ENCODE data around the gene MEG3.

MEG3 gene

GRCh38 chr14:100834794-100835547, 9.1 kb downstream of the MEG3 start:
- DNase-seq, result no peak

- no peak for DNase-seq
These were observed 9.8 kb downstream of the MEG3 start for GRCh38 chr14:100835548-100836310.

DNA sequence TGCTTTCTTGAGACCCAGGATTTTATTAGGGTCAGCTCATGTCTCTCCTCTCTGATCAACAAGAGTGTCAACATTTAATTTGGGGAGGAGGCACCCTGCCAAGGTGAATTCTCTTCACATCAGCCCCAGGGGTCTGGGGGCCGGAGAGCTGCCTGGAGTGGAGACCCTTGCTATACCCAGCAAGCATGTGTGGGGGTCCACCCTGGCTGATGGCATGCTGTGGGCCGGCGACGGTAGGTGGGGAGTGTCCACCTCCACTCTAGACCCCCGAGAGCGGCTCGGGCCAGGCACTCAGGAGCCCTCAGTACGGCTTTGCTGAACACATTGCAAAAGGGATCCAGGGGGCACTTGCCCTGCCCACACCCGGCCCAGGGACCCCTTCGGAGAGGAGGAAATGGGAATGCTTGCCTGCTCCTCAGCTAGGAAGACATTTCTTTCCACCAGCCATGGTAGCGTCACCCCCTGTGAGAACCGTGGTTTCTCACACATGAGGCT, 10.4 kb downstream of the MEG3 start:
- no peak for DNase-seq

DNA sequence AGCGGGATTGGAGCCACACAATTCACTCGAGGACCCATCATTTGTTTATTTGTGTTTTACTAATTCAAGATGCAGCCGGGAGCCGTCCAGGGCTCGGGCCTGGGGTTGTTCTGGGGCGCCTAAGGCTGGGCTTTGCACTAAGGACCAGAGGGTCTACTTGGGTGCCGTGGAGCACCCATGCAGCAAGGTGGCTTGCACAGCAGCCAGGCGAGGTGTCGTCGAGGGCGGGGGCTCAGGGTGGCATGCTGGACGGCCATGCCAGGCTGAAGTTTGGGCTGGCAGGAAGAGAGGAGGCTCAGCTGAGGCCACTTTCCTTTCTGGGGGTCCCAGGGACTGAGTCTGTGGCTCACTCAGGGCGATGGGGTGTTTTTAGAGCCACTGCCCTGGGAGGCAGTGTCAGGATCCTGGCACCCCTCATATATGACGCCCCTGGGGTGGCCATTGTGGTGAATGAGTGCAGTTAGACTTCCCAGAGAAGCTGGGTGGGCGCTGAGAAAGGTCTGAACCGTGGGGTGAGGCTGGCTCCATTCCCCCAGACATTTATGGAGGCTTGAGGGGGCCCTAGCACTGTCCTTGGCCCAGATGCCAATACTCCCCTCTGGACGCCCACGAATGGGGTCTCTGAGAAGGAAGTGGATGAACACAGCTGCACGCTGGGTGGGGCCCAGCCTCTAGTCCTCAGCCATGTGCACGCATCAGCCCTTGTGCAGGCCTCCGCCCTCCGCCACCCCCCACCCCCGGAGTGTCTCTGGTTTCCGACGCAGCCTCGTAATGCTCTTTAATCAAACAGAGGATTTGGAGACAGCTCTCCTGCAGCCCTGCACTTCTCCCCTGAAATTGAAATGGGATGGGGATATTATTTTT, 11.3 kb downstream of the MEG3 start:
- no peak for DNase-seq

- no peak for DNase-seq
These were observed 12.0 kb downstream of the MEG3 start for GRCh38 chr14:100837805-100838350.

GRCh38 chr14:100838493-100839314, 12.8 kb downstream of the MEG3 start:
- DNase-seq, result no peak

DNA sequence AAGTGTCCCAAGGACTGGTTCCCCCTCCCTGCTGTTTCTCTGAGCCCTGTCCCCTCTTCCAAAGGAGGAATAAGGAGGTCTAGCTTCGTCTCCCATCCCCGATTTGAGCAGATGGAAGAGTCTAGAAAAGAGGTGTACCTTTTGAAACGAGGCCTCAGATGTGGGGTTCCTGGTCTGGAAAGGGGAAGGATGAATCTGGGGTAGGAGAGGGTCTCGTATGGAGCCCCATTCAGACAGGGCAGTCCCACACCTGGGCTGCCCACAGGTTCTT, 13.3 kb downstream of the MEG3 start:
- no peak for DNase-seq

DNA sequence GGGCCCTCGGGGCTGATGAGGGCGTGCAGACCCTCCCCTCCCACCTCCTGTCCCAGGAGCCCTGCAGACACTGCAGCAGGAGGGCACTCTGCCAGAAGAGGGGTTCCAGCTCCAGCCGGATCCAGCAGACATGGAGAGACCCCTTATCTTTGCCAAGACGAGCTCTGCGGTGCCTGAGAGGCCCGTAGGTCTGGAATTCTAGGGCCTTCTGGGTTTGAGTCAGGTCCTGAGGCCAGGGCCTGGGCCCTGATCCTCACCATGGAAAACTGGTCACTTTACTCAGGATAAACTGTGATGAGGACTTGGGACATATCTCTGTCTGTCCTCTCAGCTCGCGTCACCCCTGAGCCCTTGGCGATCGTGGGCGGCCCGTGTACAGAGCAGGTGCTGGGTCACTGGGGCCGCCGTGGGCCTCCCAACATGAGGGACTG, 13.8 kb downstream of the MEG3 start:
- no peak for DNase-seq

DNA sequence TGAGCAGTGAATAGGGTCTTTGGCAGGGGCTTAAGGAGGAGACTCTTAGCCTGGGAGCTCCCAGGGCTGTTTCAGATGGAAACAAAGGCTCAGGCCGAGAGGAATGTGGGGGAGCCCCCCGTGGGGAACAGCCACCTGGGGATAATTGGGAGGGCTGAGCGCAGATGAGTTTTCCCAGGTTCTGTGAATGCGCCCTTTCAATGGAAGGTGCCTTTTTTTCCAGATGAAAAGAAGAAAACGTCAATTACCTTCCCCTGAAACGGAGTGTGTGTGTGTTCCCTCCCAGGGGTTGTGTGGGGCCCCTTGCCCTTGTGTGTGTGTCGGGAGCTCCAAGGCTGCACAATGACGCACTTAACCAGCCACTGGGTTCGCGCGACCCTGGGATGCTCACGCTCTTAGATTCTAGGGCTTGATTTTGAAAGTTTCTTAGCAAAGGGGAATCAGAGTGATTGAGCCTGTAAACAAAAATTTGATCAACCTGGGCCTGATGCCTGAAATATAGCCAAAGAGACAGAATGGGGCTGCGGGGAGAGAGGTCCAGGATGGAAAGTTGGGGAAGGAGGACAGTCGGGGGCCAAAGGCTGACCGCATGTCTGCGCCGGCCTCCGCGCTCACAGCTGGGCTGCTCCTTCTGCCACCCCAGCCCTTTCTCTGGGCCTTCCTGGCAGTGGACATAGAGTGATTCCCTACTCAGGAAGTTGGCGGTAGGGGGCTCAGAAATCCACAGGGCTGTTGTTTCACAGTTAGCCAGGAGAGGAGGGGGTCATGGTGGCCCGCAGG, 14.6 kb downstream of the MEG3 start:
- no peak for DNase-seq

- DNase-seq, result no peak
These were observed 15.3 kb downstream of the MEG3 start for GRCh38 chr14:100841066-100841760.

GRCh38 chr14:100841761-100842403, 16.0 kb downstream of the MEG3 start:
- no peak for DNase-seq

- DNase-seq, result no peak
These were observed 16.9 kb downstream of the MEG3 start for GRCh38 chr14:100842799-100843198.

- DNase-seq, result no peak
These were observed 18.1 kb downstream of the MEG3 start for GRCh38 chr14:100844082-100844408.

- DNase-seq, result no peak
These were observed 18.5 kb downstream of the MEG3 start for GRCh38 chr14:100844421-100844820.

- DNase-seq, result no peak
These were observed 18.9 kb downstream of the MEG3 start for GRCh38 chr14:100844846-100845245.

- no peak for DNase-seq
These were observed 19.4 kb downstream of the MEG3 start for GRCh38 chr14:100845341-100845740.

DNA sequence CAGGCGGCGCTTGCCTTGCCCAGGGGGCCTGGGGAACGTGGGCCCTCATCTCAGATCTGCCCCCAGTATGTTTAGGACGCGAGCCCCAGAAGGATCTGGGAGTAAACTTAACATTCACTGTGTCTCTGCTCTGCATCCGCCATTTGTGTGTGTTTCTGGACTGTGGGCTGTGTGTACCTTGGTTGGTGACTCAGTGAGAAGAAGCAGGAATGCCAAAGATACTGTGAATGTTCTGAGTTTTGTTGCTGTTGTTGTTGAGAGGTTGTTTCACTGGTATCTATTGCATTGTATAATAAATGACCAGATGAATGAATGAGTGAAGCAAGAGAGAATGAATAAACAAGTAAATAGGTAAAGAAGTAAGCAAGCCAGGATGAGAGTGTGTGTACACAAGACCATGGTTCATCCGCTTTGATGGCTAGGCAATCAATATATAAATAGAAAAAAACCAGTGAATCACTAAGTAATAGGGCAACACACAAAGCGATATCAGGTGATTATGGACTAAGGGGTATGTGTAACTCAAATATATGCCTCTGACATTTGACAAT, 20.5 kb downstream of the MEG3 start:
- DNase-seq, result no peak

DNA sequence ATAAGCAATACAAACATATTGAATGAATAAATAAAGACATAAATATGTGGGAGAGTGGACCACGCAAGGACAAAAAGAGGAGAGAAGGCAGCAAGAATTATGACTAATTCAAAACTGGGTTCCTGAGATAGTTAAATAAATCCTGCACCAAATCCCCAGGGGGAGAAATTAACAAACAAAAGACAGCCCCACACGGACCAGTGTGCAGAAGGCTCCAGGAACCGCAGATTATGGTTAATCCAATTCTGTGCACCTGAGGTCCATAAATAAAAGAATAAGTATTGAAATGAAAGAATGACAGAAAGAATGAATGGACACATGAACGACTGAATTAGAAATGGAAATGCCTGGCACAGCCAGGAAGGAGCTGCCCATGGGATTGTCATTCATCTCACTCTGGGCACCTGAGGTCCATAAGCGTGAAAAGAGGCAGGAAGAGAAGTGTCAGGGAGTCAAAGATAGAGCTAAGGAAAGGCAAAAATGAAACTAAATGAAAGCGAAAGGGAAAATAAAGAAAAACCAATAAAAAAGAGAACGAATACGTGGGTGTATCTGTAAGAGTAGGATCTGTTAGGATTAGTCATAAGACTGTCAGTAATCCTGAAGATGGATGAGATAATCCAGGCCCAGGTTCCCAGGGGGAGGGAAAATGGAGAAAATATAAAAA, 23.3 kb downstream of the MEG3 start:
- DNase-seq, result no peak

DNA sequence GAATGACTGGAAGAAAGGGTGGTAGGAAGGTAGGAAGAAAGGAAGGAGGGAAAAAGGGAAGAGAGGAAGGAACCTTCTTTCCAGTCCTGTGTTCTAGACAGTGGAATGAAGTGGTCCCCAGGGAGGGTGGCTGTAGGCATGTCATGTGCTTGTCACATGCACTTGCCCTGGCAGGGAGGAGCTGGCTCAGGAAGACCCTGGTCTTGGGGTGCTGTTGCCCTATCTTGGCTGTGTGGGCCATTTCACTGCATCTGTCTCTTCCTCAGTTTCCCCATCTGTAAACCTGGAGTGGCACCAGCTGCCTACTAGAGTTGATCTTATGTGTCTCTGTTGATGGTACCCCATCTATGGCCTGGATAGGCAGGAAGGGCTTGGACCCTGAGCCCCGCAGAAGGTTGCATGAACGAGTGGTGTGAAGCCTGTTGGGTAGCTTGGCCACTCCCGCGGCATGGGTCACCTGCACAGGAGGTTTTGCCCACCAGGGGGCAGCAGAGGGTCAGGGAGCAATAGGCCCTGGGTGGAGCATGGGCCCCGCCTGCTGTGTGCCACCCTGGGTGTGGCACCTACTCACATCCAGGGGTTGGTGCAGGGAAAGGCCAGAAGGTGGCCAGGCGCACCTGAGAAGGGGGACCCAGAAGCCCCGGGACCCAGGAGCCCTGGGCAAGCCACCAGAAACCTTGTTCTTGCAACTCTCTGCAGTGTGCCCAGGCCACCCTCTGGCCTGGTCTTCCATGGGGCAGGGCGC, 25.1 kb downstream of the MEG3 start:
- DNase-seq, result peak; percentile 87 to 89

Measured in stimulated activated CD4-positive, alpha-beta T cell treated with anti-CD3 and anti-CD28 coated beads, Interleukin-2, amount 100 ng/mL, for 24 hours (primary cell).